22Rv1 (cell line): ENCODE measurements around the gene PMEPA1.

Experiments used
- ZFX ChIP-seq: fragments of 450-650 bp; IDR thresholded peaks from 2 replicates; pipeline ENCODE4 v1.6.1; 2017; ENCODE audit warnings: antibody characterized with exemption, borderline replicate concordance
- TF ChIP-seq, protein P1 (sequence below): fragments of 450-650 bp; IDR thresholded peaks from 2 replicates; pipeline ENCODE4 v1.5.1; 2017; ENCODE audit warnings: mild to moderate bottlenecking

DNA sequence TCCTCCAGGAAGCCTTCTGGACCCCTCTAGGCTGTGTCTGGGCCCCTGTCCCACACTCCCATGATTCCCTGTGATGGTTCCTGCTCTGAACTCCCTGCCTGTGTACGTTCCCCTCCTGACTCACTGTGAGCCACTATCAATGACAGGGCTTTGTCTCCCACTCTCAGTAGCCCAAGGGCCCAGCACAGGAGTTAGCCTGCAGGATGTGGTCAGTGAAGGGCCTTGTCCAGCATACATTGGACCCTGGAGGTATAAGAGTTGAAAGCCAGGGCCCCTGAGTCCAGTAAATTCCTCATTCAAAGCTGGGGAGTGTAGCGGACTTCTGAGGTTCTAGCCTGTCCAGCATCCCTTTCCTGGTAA lies 108.6 kb downstream of the PMEPA1 start:
- TF ChIP-seq, protein P1, sequence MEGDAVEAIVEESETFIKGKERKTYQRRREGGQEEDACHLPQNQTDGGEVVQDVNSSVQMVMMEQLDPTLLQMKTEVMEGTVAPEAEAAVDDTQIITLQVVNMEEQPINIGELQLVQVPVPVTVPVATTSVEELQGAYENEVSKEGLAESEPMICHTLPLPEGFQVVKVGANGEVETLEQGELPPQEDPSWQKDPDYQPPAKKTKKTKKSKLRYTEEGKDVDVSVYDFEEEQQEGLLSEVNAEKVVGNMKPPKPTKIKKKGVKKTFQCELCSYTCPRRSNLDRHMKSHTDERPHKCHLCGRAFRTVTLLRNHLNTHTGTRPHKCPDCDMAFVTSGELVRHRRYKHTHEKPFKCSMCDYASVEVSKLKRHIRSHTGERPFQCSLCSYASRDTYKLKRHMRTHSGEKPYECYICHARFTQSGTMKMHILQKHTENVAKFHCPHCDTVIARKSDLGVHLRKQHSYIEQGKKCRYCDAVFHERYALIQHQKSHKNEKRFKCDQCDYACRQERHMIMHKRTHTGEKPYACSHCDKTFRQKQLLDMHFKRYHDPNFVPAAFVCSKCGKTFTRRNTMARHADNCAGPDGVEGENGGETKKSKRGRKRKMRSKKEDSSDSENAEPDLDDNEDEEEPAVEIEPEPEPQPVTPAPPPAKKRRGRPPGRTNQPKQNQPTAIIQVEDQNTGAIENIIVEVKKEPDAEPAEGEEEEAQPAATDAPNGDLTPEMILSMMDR, result no peak
- TF ChIP-seq ZFX, result no peak
